Vagina (tissue), 2 donors: ENCODE results near the gene CLEC6A.

ENCODE experiments used
- POLR2A ChIP-seq, 2 donors: fragments of 450-650 bp; IDR thresholded peaks; one replicate each; pipeline ENCODE4 v1.6.1; 2017; ENCODE audit warnings: antibody characterized with exemption in 2 of 2, mild to moderate bottlenecking in 2 of 2, moderate library complexity in 2 of 2
- POLR2AphosphoS5 ChIP-seq, 2 donors: sonication (generic); formaldehyde crosslinking; IDR thresholded peaks; one replicate each; pipeline ENCODE4 v1.9.0; 2017; ENCODE audit warnings: antibody characterized with exemption in 2 of 2, mild to moderate bottlenecking in 2 of 2, low read depth in 1 of 2; ENCODE audit not compliant: insufficient read depth in 1 of 2
- TF ChIP-seq, protein P1 (sequence below), 3 experiments: fragments of 450-650 bp in 2 of 3; fragments of 200-600 bp in 1 of 3; sonication (generic) in 1 of 3; IDR thresholded peaks; one replicate each; pipeline ENCODE4 v1.5.1; 2017 to 2019; ENCODE audit warnings: antibody characterized with exemption in 3 of 3, mild to moderate bottlenecking in 2 of 3, moderate library complexity in 2 of 3

DNA sequence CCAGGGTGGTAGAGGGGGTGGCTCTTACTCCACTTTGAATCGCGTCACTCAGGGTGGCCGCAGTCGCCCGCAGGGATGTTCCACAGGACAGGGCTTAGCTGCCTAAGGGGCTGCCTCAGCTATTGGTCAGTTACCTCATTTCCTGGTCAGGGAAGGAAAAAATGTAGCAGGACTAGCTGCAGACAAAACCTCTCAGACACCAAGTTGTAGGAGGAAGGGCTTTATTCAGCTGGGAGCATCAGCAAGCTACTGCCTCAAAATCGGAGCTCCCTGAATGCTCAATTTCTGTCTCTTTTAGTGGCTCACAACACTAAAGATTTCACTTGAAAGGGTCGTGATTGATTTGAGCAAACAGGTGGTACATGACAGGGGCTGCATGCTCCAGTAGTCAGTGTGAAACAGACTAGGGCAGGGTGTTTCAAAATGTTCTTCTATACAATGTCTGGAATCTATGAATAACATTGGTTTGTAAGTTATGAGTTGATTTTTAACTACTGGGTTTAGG is 6.4 kb upstream of the CLEC6A start:
- no peak for TF ChIP-seq POLR2AphosphoS5 (IDR thresholded peaks at IDR 0.05; ENCODE audit: insufficient read depth in 1 of 2, low read depth in 1 of 2)
- TF ChIP-seq, protein P1, sequence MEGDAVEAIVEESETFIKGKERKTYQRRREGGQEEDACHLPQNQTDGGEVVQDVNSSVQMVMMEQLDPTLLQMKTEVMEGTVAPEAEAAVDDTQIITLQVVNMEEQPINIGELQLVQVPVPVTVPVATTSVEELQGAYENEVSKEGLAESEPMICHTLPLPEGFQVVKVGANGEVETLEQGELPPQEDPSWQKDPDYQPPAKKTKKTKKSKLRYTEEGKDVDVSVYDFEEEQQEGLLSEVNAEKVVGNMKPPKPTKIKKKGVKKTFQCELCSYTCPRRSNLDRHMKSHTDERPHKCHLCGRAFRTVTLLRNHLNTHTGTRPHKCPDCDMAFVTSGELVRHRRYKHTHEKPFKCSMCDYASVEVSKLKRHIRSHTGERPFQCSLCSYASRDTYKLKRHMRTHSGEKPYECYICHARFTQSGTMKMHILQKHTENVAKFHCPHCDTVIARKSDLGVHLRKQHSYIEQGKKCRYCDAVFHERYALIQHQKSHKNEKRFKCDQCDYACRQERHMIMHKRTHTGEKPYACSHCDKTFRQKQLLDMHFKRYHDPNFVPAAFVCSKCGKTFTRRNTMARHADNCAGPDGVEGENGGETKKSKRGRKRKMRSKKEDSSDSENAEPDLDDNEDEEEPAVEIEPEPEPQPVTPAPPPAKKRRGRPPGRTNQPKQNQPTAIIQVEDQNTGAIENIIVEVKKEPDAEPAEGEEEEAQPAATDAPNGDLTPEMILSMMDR (IDR thresholded peaks at IDR 0.05) = no peak
- TF ChIP-seq POLR2A (IDR thresholded peaks at IDR 0.05) = no peak
